GM18951 (cell line): ENCODE measurements around the gene CERK.
"Not testable (repeated sequence)": the region's sequence is repeated elsewhere in the genome, so short reads cannot be mapped to it uniquely, and the experiment has no call there.

ENCODE experiments used
- POLR2A ChIP-seq: IDR thresholded peaks from 4 replicates; pipeline ENCODE4 v1.6.1; 2011; ENCODE audit warnings: mild to moderate bottlenecking; ENCODE audit not compliant: insufficient read length, insufficient read depth; ENCODE audit errors: extremely low read depth
- in situ Hi-C: fragments of 300-500 bp; cut with MboI; formaldehyde crosslinking; loops from one replicate; pipeline ENCODE4 v1.12.0; 2022; ENCODE audit warnings: low sequenced_read_pairs, mixed read lengths, inconsistent platforms; ENCODE audit not compliant: unreplicated experiment

CERK gene, protein sequence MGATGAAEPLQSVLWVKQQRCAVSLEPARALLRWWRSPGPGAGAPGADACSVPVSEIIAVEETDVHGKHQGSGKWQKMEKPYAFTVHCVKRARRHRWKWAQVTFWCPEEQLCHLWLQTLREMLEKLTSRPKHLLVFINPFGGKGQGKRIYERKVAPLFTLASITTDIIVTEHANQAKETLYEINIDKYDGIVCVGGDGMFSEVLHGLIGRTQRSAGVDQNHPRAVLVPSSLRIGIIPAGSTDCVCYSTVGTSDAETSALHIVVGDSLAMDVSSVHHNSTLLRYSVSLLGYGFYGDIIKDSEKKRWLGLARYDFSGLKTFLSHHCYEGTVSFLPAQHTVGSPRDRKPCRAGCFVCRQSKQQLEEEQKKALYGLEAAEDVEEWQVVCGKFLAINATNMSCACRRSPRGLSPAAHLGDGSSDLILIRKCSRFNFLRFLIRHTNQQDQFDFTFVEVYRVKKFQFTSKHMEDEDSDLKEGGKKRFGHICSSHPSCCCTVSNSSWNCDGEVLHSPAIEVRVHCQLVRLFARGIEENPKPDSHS

DNA sequence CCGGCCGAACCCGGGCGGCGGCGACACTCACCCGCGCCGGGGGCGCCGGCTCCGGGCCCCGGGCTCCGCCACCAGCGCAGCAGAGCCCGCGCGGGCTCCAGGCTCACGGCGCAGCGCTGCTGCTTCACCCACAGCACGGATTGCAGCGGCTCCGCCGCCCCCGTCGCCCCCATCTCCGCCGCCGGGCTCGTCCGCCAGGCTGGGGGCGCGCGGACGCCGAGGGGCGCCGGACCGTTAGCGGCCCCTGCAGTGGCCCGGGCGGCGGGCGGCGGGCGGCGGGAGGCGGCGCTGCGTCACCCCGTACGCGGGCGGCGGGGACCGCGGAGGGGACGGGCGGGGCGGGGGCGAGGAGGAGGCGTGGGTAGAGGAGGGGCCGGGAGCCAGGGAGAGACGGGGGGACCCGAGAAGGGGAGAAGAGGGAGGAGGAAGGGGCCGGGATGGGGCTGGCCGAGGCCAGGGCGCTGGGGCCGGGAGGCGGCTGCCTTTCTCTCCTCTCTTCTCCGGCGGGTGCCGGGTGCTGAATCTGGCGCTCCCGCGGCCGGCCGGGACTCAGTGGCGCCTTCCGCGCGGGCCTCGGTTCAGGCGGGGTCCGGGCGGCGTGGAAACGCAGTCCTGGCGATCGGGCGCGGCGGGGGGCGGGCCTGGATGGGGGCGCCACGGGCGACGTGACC is at the start of gene CERK:
Gene CERK (minus strand): TSS at position 277 of the 671 bp plus-strand sequence. CDS start 104 bp downstream, at position 173.
- in situ Hi-C loops = no loop called here
- TF ChIP-seq POLR2A = peak; percentile 73

DNA sequence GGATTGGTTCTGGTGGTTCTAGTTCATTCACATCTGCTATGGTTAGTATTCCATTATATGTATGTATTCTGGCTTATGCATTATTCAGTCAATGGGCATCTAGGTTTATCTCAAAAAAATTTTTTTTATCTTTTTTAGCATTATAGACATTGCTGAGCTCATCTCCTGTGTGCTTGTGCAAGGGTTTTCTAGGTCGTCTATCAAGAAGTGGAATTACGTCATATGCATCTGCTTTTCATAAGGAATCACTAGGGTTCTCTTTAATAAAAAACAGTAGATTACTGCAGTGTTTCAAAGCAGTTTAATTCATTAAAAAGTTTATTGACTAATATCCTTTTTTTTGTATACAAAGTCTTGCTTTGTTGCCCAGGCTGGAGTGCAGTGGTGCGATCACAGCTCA is 45.7 kb upstream of the CERK start:
- TF ChIP-seq POLR2A = no peak
- in situ Hi-C loops = no loop called here

DNA sequence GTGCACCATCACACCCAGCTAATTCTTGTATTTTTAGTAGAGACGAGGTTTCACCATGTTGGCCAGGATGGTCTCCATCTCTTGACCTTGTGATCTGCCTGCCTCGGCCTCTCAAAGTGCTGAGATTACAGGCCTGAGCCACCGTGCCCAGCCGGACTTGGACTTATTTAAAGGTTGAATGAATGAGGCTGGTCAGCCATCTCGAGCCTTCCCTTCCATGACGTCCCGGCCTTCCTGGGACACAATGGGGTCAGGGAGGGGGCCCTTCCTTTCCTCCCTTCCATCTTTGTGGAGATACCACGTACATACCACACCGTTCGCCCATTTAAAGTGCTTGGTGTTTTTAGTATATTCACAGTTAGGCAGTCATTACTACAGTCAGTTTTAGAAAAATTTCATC is 44.1 kb upstream of the CERK start:
- in situ Hi-C loops = not testable (repeated sequence)

DNA sequence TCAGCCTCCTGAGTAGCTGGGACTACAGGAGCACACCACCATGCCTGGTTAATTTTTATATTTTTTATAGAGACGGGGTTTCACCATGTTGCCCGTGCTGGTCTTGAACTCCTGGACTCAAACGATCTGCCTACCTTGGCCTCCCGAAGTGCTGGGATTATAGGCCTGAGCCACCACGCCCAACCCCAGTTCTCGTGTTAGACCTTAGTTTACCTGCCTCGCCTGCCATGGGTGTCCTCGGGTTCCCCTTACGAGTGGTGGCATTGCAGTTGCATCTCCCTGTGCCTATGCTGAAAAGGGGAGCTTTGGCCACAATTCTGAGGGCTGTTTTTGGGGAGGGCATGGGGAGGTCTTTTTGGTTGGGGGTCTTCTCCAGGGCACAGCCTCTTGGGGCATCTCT is 43.2 kb upstream of the CERK start:
- in situ Hi-C loops = no loop called here
- TF ChIP-seq POLR2A = no peak

DNA sequence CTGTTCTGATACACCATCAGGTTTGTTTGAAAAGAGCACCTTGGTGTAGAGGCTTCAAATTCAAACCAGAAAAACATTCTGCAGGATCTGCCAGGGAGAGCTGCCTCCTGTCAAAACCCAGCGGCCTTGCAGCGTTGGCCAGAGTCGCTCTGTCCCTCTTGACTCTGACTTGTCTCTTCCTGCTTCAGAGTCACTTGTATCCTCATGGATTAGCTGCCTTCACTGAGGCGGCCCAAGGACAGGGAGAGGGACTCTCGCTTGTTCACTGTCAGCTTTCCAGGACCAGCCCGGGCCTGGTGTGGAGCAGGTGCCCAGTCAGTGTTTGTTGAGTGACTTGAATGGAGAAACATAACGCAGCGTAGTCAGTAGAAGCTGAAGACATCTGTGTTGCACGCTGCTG is 42.4 kb upstream of the CERK start:
- in situ Hi-C loops = no loop called here
- TF ChIP-seq POLR2A = no peak

DNA sequence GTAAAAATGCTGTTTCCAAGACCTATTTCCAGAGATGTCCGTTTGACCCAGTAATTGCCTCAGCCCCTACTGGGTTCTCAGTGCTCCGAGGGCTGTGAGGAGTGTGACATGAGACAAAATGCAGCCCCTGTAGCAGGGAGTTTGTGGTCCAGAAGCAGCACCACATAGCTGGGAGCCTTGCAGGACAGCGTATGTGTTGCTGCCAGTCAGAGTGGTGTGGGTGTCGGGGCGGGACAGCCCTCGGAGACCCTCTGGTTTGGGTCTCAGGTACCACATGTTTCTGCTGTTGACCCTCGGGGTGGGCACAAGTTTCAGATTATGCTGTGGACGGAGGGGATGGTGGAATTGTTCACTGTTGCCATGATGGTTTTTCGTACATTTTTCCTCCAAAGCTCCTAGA is 41.6 kb upstream of the CERK start:
- in situ Hi-C loops = no loop called here
- no peak for TF ChIP-seq POLR2A

DNA sequence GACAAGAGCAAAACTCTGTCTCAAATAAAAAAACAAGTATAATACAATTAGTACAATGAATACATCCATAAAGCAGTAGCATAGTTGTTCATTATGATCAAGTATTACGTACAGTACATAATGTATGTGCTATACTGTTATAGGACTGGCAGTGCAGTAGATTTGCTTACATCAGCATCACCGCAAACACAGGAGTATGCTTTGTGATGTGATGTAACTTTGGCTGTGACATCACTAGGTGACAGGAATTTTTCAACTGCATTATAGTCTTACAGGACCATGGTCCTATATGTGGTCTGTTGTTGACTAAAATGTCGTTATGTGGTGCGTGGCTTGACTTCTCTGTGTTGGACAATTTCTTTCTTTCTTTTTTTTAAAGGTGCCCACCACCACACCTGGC is 41.0 kb upstream of the CERK start:
- TF ChIP-seq POLR2A = no peak
- in situ Hi-C loops = no loop called here

DNA sequence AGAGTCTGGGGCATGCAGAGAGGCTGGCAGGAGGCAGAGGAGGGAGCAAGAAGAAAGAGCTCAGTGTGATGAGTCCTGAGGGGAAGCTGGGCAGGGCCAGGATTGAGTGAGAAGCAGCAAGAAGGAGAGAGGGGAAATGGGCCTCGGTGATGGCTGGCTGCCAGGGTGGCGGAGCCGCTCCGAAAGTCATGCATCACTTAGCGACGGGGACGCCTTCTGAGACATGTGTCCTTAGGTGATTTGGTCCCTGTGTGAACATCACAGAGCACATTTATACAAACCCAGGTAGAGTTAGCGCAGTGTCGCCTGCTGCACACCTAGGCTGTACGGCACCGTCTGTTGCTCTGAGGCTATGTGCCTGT is 39.5 kb upstream of the CERK start:
- TF ChIP-seq POLR2A = no peak
- in situ Hi-C loops = no loop called here

DNA sequence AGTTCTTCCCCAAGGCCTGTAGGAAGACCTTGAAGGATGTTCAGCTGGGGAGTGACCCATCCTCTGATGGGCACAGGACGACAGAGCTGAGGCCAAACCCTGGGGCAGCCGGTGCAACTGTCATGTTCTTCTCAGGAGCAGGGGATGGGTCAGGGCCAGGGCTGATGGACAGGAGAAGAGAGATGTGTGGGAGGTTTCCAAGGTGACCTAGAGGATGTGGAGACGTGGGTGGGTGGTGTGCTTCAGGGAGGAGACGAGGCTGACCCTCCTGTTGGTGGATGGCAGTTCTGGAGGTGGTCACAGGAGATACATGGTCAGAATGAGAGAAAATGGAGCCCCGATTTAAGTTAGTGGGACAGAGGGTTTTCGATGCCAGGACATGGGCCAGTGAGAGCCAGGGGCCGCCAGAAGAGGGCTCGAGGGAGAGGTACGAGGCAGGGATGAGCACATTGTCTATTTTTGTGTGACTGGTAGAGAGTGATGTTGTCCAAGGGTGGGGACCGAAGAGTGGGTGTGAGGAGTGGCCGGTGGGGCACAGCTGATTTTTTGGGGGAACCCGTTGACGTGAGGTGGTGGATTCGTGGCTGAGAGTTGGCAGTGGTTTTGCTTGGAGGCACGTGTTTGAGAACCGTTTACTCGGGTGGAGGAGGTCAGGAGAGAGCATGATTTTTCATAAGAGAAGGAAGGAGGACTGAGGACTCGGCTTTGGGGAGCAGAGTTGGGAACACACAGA is 39.0 kb upstream of the CERK start:
- TF ChIP-seq POLR2A = no peak
- in situ Hi-C loops = no loop called here

DNA sequence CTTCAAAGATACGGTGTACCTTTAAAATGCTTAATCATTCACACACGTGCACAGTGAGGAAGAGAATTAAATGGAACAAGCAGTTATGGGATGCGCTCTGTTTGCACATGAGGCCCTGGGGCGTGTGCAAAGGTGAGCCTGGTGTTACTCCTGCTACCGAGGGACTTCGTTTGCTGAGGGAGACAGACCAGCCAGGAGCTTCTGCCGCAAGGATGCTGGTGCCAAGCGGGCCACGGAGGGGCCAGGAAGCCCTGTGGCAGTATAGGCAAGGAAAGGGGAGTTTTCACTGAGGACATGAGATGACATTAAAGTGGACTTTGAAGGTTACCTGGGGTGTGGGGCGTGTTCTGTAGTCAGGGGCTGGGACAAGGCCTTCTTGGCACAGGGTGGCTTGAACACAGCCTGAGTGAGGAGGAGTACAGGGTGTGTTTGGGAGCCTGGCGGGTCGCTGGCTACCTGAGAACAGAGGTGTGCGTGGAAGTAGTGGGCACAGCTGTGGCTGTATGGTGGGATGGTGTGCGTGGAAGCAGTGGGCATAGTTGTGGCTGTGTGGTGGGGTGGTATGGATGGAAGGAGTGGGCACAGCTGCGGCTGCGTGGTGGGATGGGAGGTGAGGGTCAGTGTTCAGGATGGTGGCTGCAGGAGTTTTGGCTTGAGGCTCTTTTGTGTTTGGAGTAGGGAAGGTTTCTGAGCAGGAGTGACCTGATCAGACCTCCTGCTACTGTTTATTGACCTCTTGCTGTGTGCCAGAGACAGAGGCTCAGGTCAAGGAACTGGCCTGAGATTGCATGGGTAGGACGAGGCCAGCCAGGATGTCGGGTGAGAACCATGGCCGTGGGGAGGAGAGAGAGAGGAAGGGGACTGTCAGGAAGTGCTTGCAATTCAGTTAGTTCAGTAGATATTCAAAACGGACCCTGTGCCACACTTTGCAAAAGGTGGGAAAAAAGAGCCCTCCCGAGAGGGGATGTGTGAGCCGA is 38.1 kb upstream of the CERK start:
- no peak for TF ChIP-seq POLR2A
- in situ Hi-C loops = no loop called here

DNA sequence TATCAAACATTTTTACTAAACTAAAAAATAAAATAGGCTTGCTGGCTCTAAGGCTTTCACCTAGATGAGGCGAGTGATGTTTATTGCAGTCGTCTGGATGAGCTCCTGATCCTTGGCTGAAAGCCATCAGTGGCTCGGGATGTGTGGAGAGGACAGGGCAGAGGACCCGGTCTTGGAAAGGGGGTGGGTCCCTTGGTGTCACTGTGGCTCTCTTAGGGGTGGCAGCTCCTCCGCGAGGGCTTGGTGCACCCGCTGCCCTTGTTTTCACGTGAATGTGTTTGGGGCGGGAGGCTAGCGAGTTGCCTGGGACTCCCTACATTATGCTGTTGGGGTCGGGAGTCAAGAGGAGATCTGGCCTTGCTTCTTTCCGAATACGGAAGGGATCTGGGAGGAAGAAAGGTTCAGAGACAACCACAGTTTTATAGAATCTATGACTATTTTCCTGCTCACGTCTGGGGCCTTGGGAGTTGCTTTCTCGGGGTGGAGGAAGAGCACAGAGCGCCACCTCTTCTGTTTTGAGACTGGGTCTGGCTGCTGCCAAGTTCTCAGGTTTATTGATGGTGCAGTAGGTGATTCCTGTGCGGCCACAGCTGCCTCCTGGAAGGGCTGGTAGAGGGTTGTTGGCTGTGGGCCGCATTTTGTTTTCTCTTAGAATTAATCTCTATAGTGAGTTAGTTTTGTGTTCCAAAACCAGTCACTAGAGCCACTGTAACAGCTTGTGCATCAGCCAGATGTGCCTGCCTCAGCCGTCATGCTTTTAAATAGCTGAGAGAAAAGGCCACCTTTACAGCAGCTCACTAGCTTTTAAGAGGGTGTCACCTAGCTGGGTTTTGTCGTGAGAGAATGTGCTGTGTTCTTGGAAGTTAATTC is 37.2 kb upstream of the CERK start:
- in situ Hi-C loops = no loop called here
- no peak for TF ChIP-seq POLR2A
